ENCODE measurements around the gene HSPB6.

The HSPB6 gene

DNA sequence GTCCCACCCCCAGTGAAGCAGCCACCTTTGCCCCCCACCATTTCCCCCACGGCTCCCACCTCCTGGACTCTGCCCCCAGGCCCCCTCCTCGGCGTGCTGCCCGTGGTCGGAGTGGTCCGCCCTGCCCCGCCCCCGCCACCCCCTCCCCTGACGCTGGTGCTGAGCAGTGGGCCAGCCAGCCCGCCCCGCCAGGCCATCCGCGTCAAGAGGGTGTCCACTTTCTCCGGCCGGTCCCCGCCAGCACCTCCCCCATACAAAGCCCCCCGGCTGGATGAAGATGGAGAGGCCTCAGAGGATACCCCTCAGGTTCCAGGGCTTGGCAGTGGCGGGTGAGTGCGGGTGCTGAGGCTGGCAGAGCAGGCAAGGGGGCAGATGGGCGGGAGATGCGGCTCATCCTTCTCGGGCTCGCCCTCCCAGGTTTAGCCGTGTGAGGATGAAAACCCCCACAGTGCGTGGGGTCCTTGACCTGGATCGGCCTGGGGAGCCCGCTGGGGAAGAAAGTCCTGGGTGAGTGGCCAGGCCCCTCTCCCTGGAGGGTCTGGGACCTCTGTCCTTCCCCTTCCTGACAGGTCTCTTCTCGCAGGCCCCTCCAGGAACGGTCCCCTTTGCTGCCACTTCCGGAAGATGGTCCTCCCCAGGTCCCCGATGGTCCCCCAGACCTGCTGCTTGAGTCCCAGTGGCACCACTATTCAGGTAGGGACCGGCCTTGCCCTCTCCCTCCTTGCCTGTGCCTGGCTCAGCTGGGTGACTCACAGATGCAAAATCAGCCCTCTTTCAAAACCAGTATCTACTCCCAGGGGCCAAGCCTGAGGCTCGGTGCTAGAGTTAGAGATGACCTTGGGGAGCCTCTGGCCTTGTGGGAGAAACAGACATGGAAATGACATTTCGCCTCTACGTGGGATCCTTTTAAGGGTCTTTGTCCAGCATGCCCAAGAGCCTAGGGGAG, 23.4 kb downstream of the HSPB6 start:
- H3K27ac ChIP-seq (ENCODE audit: low read depth, low read length, poor library complexity, severe bottlenecking), result no peak overlapping the region

DNA sequence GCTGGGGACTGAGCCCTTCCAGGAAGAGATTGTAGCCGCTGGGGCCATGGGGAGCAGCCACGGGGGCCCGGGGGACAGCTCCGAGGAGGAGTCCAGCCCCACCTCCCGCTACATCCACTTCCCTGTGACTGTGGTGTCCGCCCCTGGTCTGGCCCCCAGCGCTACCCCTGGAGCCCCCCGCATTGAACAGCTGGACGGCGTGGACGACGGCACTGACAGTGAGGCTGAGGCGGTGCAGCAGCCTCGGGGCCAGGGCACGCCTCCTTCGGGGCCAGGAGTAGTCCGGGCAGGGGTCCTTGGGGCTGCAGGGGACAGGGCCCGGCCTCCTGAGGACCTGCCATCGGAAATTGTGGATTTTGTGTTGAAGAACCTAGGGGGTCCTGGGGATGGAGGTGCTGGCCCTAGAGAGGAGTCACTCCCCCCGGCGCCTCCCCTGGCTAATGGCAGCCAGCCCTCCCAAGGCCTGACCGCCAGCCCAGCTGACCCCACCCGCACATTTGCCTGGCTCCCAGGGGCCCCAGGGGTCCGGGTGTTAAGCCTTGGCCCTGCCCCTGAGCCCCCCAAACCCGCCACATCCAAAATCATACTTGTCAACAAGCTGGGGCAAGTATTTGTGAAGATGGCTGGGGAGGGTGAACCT, 24.2 kb downstream of the HSPB6 start:
- no peaks in the 10 kb centered on the region for H3K4me1 ChIP-seq (ENCODE audit: insufficient read depth, low read length, severe bottlenecking)
- H4K20me1 ChIP-seq (ENCODE audit: insufficient read depth, low read length), result no peaks in the 10 kb centered on the region

More for the DNA sequence above, 23.4 kb downstream of the HSPB6 start:
- H3K36me3 ChIP-seq (ENCODE audit: insufficient read depth, low read length), result peaks cover 91% of the 10 kb centered on the region
- no peaks in the 10 kb centered on the region for H3F3A ChIP-seq (ENCODE audit: insufficient read depth, low read length)
- H3K79me2 ChIP-seq (ENCODE audit: insufficient read depth, low read length), result no peaks in the 10 kb centered on the region
- H4K20me1 ChIP-seq (ENCODE audit: insufficient read depth, low read length), result no peaks in the 10 kb centered on the region
- TF ChIP-seq, protein P1, sequence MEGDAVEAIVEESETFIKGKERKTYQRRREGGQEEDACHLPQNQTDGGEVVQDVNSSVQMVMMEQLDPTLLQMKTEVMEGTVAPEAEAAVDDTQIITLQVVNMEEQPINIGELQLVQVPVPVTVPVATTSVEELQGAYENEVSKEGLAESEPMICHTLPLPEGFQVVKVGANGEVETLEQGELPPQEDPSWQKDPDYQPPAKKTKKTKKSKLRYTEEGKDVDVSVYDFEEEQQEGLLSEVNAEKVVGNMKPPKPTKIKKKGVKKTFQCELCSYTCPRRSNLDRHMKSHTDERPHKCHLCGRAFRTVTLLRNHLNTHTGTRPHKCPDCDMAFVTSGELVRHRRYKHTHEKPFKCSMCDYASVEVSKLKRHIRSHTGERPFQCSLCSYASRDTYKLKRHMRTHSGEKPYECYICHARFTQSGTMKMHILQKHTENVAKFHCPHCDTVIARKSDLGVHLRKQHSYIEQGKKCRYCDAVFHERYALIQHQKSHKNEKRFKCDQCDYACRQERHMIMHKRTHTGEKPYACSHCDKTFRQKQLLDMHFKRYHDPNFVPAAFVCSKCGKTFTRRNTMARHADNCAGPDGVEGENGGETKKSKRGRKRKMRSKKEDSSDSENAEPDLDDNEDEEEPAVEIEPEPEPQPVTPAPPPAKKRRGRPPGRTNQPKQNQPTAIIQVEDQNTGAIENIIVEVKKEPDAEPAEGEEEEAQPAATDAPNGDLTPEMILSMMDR (IDR thresholded peaks at IDR 0.05; ENCODE audit: low read length), result no peak
- TF ChIP-seq EZH2 (IDR thresholded peaks at IDR 0.05; ENCODE audit: borderline replicate concordance, low read length), result no peak
- no peaks in the 10 kb centered on the region for H3K4me1 ChIP-seq (ENCODE audit: insufficient read depth, low read length, severe bottlenecking)
- H3K4me3 ChIP-seq (ENCODE audit: low read depth, low read length, poor library complexity, severe bottlenecking), result no peak overlapping the region
- H3K9me2 ChIP-seq (ENCODE audit: low read depth, low read length), result no peaks in the 10 kb centered on the region
- no peaks in the 10 kb centered on the region for H3K27me3 ChIP-seq (ENCODE audit: insufficient read depth, low read length)
- H3K9me3 ChIP-seq (ENCODE audit: low read length), result no peaks in the 10 kb centered on the region
- H3K9ac ChIP-seq (ENCODE audit: low read length), result no peak overlapping the region
- no peak overlapping the region for H3K4me2 ChIP-seq (ENCODE audit: low read length)
- H2AFZ ChIP-seq (ENCODE audit: low read length), result no peak overlapping the region

DNA sequence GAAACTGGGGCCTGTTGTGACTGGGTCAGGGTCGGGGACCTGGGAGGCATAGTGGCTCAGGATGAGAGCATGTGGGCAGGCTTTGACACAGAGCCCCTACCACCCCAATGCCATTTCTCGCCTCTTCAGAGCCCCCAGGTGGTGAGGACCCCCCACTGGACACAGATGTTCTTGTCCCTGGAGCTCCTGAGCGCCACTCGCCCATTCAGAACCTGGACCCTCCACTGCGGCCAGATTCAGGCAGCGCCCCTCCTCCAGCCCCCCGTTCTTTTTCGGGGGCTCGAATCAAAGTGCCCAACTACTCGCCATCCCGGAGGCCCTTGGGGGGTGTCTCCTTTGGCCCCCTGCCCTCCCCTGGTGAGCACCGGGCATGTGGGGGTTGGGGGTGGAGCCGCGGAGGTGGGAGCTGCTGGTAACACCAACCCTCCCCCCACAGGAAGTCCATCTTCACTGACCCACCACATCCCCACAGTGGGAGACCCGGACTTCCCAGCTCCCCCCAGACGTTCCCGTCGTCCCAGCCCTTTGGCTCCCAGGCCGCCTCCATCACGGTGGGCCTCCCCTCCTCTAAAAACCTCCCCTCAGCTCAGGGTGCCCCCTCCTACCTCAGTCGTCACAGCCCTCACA, 24.9 kb downstream of the HSPB6 start:
- no peak overlapping the region for H3K4me2 ChIP-seq (ENCODE audit: low read length)
- no peak overlapping the region for H2AFZ ChIP-seq (ENCODE audit: low read length)
- H3K4me1 ChIP-seq (ENCODE audit: insufficient read depth, low read length, severe bottlenecking), result no peaks in the 10 kb centered on the region
- no peak overlapping the region for H3K27ac ChIP-seq (ENCODE audit: low read depth, low read length, poor library complexity, severe bottlenecking)
- no peaks in the 10 kb centered on the region for H3K9me2 ChIP-seq (ENCODE audit: low read depth, low read length)
- no peaks in the 10 kb centered on the region for H3F3A ChIP-seq (ENCODE audit: insufficient read depth, low read length)
- no peak overlapping the region for H3K9ac ChIP-seq (ENCODE audit: low read length)
- no peak overlapping the region for H3K4me3 ChIP-seq (ENCODE audit: low read depth, low read length, poor library complexity, severe bottlenecking)
- no peaks in the 10 kb centered on the region for H3K9me3 ChIP-seq (ENCODE audit: low read length)
- H3K79me2 ChIP-seq (ENCODE audit: insufficient read depth, low read length), result no peaks in the 10 kb centered on the region
- TF ChIP-seq, protein P1 (IDR thresholded peaks at IDR 0.05; ENCODE audit: low read length), result no peak
- TF ChIP-seq EZH2 (IDR thresholded peaks at IDR 0.05; ENCODE audit: borderline replicate concordance, low read length), result no peak
- H3K27me3 ChIP-seq (ENCODE audit: insufficient read depth, low read length), result no peaks in the 10 kb centered on the region
- no peaks in the 10 kb centered on the region for H4K20me1 ChIP-seq (ENCODE audit: insufficient read depth, low read length)
- H3K36me3 ChIP-seq (ENCODE audit: insufficient read depth, low read length), result peaks cover 92% of the 10 kb centered on the region

More for the DNA sequence above, 24.2 kb downstream of the HSPB6 start:
- Histone ChIP-seq H3K9me3 (ENCODE audit: low read length) (no peaks in the 10 kb centered on the region), H3K36me3 (ENCODE audit: insufficient read depth, low read length) (peaks cover 90% of the 10 kb centered on the region), H3K27me3 (ENCODE audit: insufficient read depth, low read length) (no peaks in the 10 kb centered on the region), H3K4me2 (ENCODE audit: low read length) (no peak overlapping the region), H3F3A (ENCODE audit: insufficient read depth, low read length) (no peaks in the 10 kb centered on the region), H3K9me2 (ENCODE audit: low read depth, low read length) (no peaks in the 10 kb centered on the region), H3K27ac (ENCODE audit: low read depth, low read length, poor library complexity, severe bottlenecking) (no peak overlapping the region), H3K9ac (ENCODE audit: low read length) (no peak overlapping the region), H3K4me3 (ENCODE audit: low read depth, low read length, poor library complexity, severe bottlenecking) (no peak overlapping the region), H3K79me2 (ENCODE audit: insufficient read depth, low read length) (no peaks in the 10 kb centered on the region), H2AFZ (ENCODE audit: low read length) (no peak overlapping the region)
- TF ChIP-seq, protein P1 (IDR thresholded peaks at IDR 0.05; ENCODE audit: low read length), result no peak
- TF ChIP-seq EZH2 (IDR thresholded peaks at IDR 0.05; ENCODE audit: borderline replicate concordance, low read length), result no peak

Data from OCI-LY1 (cell line).